MM.1S (cell line): ENCODE results near the gene TMEM178B.

Experiments used
- CTCF ChIP-seq: fragments of 300-600 bp; sonication (generic); IDR thresholded peaks from 2 replicates; pipeline ENCODE4 v1.5.1; 2016; ENCODE audit warnings: antibody characterized with exemption, low read length, mixed read lengths
- EZH2 ChIP-seq: fragments of 300-600 bp; sonication (generic); optimal IDR thresholded peaks from 2 replicates; pipeline ENCODE3; 2017; ENCODE audit warnings: low read depth, mild to moderate bottlenecking, antibody characterized with exemption, low read length, mixed read lengths
- EZH2phosphoT487 ChIP-seq: fragments of 300-600 bp; sonication (generic); IDR thresholded peaks from 2 replicates; pipeline ENCODE4 v1.6.1; 2018; ENCODE audit warnings: antibody characterized with exemption, low read length

- TF ChIP-seq CTCF (no peak), EZH2 (no peak), EZH2phosphoT487 (no peak)
Measured at GRCh38 chr7:141456298-141456697, 382.4 kb downstream of the TMEM178B start.
